DMS 273 (cell line): ENCODE data around the gene DHRS4.
"Not testable (repeated sequence)": the region's sequence is repeated elsewhere in the genome, so short reads cannot be mapped to it uniquely, and the experiment has no call there.

Experiments
- DNase-seq: peaks from one replicate; lab custom pipeline; 2025; ENCODE audit not compliant: unreplicated experiment; lab: John Stamatoyannopoulos, UW

DHRS4 gene

GRCh38 chr14:23981951-23982813 is 28.6 kb downstream of the DHRS4 start:
- not testable (repeated sequence) for DNase-seq

GRCh38 chr14:23984891-23985602 is 31.5 kb downstream of the DHRS4 start:
- DNase-seq = peak; percentile 12

- not testable (repeated sequence) for DNase-seq
Measured at GRCh38 chr14:23988223-23988606, 34.6 kb downstream of the DHRS4 start.

GRCh38 chr14:23988607-23989363 is 35.2 kb downstream of the DHRS4 start, which contains the start of gene DHRS4L2:
Gene DHRS4L2, plus strand, starts transcription at chr14:23988929. Its CDS starts 19 bp downstream, at chr14:23988948.
- DNase-seq = peak; percentile 81

- DNase-seq = peak; percentile 86
Measured at GRCh38 chr14:23989734-23990445, 36.3 kb downstream of the DHRS4 start.

GRCh38 chr14:23990961-23991360 is 37.4 kb downstream of the DHRS4 start:
- DNase-seq = not testable (repeated sequence)

GRCh38 chr14:23993042-23993441 is 39.5 kb downstream of the DHRS4 start:
- DNase-seq = not testable (repeated sequence)

- not testable (repeated sequence) for DNase-seq
Measured at GRCh38 chr14:23996009-23996408, 42.4 kb downstream of the DHRS4 start.

GRCh38 chr14:23996825-23997224 is 43.3 kb downstream of the DHRS4 start:
- DNase-seq = not testable (repeated sequence)

GRCh38 chr14:23999640-24000039 is 46.1 kb downstream of the DHRS4 start:
- not testable (repeated sequence) for DNase-seq

GRCh38 chr14:24001078-24001477 is 47.5 kb downstream of the DHRS4 start:
- DNase-seq = not testable (repeated sequence)

GRCh38 chr14:24001679-24002078 is 48.1 kb downstream of the DHRS4 start:
- not testable (repeated sequence) for DNase-seq

- not testable (repeated sequence) for DNase-seq
Measured at GRCh38 chr14:24006471-24006816, 52.9 kb downstream of the DHRS4 start.

GRCh38 chr14:24006817-24007652 is 53.5 kb downstream of the DHRS4 start:
- peak; percentile 61 for DNase-seq

- DNase-seq = no peak
Measured at GRCh38 chr14:24011051-24011450, 57.5 kb downstream of the DHRS4 start.

GRCh38 chr14:24012726-24013273 is 59.2 kb downstream of the DHRS4 start:
- DNase-seq = not testable (repeated sequence)

GRCh38 chr14:24013654-24014514 is 60.3 kb downstream of the DHRS4 start:
- peak; percentile 88 for DNase-seq

GRCh38 chr14:24015745-24016144 is 62.2 kb downstream of the DHRS4 start:
- DNase-seq = not testable (repeated sequence)
